Astrocyte (in vitro differentiated cells and primary cell): ENCODE data around the gene HPS5. TPM values are rescaled to one million over a fixed set of nuclear protein-coding genes. Genes with fewer than 3 reads are reported as not detected.
"Not testable (repeated sequence)": the region's sequence is repeated elsewhere in the genome, so short reads cannot be mapped to it uniquely, and the experiment has no call there.

Experiments used
- DNase-seq: peaks from one replicate; pipeline ENCODE4 v3.0.0-alpha.2; 2010; ENCODE audit warnings: low read depth
- FAIRE-seq: peaks from 2 replicates; lab custom pipeline; 2011; peaks lifted over from hg19 to GRCh38; lab: Jason Lieb, UNC
- H2AFZ ChIP-seq: 2 replicates; pipeline ENCODE4 v1.6.0; 2012; ENCODE audit warnings: low read depth, low read length, inconsistent platforms
- H3K27ac ChIP-seq: 2 replicates; pipeline ENCODE4 v1.5.1; 2011; ENCODE audit warnings: low read depth, low read length, inconsistent platforms
- H3K27me3 ChIP-seq: 2 replicates; pipeline ENCODE4 v1.6.0; 2011; ENCODE audit warnings: low read length, inconsistent platforms; ENCODE audit not compliant: insufficient read depth
- H3K36me3 ChIP-seq: 2 replicates; pipeline ENCODE4 v1.5.1; 2011; ENCODE audit warnings: low read length, inconsistent platforms; ENCODE audit not compliant: insufficient read depth
- H3K4me1 ChIP-seq: 2 replicates; pipeline ENCODE4 v1.5.1; 2011; ENCODE audit warnings: low read length, inconsistent platforms; ENCODE audit not compliant: insufficient read depth
- H3K4me2 ChIP-seq: 2 replicates; pipeline ENCODE4 v1.6.0; 2012; ENCODE audit warnings: low read length, inconsistent platforms
- H3K4me3 ChIP-seq: 2 replicates; pipeline ENCODE4 v1.5.1; 2011; ENCODE audit warnings: low read depth, mild to moderate bottlenecking, low read length, inconsistent platforms; ENCODE audit not compliant: insufficient read depth
- H3K79me2 ChIP-seq: 2 replicates; pipeline ENCODE4 v1.6.0; 2012; ENCODE audit warnings: mild to moderate bottlenecking, low read length, inconsistent platforms; ENCODE audit not compliant: insufficient read depth
- H3K9ac ChIP-seq: 2 replicates; pipeline ENCODE4 v1.6.0; 2012; ENCODE audit warnings: mild to moderate bottlenecking, low read length, inconsistent platforms
- H3K9me3 ChIP-seq: 2 replicates; pipeline ENCODE4 v1.5.1; 2012; ENCODE audit warnings: low read depth, mild to moderate bottlenecking, low read length, inconsistent platforms; ENCODE audit not compliant: insufficient read depth
- H4K20me1 ChIP-seq: 2 replicates; pipeline ENCODE4 v1.6.0; 2012; ENCODE audit warnings: low read length, inconsistent platforms; ENCODE audit not compliant: insufficient read depth
- H3K27ac Mint-ChIP-seq: one replicate; pipeline ENCODE4 v1.8.0; 2021; ENCODE audit warnings: mild to moderate bottlenecking, mixed read lengths; ENCODE audit not compliant: unreplicated experiment
- H3K27me3 Mint-ChIP-seq: one replicate; pipeline ENCODE4 v1.8.0; 2021; ENCODE audit warnings: low read depth, mixed read lengths; ENCODE audit not compliant: unreplicated experiment
- H3K36me3 Mint-ChIP-seq: one replicate; pipeline ENCODE4 v1.8.0; 2021; ENCODE audit warnings: low read depth, mixed read lengths; ENCODE audit not compliant: unreplicated experiment
- H3K4me1 Mint-ChIP-seq: one replicate; pipeline ENCODE4 v1.8.0; 2021; ENCODE audit warnings: low read depth, mixed read lengths; ENCODE audit not compliant: unreplicated experiment
- H3K4me3 Mint-ChIP-seq: one replicate; pipeline ENCODE4 v1.8.0; 2021; ENCODE audit warnings: mild to moderate bottlenecking, moderate library complexity, mixed read lengths; ENCODE audit not compliant: unreplicated experiment
- H3K9me3 Mint-ChIP-seq: one replicate; pipeline ENCODE4 v1.8.0; 2021; ENCODE audit warnings: mild to moderate bottlenecking, mixed read lengths; ENCODE audit not compliant: unreplicated experiment
- EZH2 ChIP-seq: IDR thresholded peaks from 2 replicates; pipeline ENCODE4 v1.6.1; 2012; ENCODE audit warnings: mild to moderate bottlenecking, low read length, inconsistent platforms; ENCODE audit not compliant: insufficient read depth
- total RNA-seq: library from RNA; stranded (reverse); gene quantifications from 2 replicates; pipeline ENCODE4 v1.2.1, GENCODE V29; 2021
- TF ChIP-seq, protein P1 (sequence below): IDR thresholded peaks from 2 replicates; pipeline ENCODE4 v1.5.1; 2011; ENCODE audit warnings: low read depth, mild to moderate bottlenecking, inconsistent platforms, low read length, moderate library complexity; ENCODE audit not compliant: insufficient read depth

HPS5 gene
- total RNA-seq, 1 donor from 2014 or later = 22.6 TPM

DNA sequence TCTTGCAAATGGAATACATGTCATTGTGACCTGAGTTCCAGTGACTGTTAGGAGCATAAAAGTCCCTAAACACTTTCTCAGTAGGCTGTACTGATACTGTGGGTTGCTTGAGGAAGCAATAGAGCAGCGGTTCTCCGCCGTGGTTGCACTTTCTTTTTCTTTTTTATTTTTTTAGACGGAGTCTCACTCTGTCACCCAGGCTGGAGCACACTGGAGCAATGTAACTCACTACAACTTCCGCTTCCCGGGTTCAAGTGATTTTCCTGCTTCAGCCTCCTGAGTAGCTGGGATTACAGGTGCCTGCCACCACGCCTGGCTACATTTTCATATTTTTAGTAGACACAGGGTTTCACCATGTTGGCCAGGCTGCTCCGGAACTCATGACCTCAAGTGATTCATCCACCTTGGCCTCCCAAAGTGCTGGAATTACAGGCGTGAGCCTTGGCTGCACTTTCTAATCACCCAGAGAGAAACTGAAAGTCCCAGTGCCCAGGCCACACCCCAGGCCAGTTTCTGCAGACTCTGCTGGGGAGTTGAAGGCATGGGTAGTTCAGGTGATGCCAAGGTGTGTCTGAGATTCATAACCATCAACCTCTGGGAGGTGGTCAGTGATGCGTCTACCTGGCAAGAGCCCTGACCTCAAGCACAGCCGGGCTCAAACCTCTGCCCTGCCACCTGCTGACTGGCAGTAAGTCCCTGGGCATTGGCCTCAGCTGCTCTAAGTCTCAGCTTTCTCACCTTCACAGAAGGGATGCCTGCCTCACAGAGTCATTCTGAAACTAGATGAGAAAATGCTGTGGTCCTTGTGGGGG, 75.4 kb downstream of the HPS5 start:
- not testable (repeated sequence) for H3K9me3 ChIP-seq, FAIRE-seq, H3K4me3 ChIP-seq, H3K9ac ChIP-seq, H3K36me3 ChIP-seq, H3K4me3 Mint-ChIP-seq, DNase-seq, H2AFZ ChIP-seq, H3K79me2 ChIP-seq, H3K27me3 ChIP-seq, H3K36me3 Mint-ChIP-seq, H3K27me3 Mint-ChIP-seq, H3K27ac Mint-ChIP-seq, H3K4me2 ChIP-seq, H4K20me1 ChIP-seq, H3K4me1 ChIP-seq, H3K4me1 Mint-ChIP-seq, H3K27ac ChIP-seq, H3K9me3 Mint-ChIP-seq

DNA sequence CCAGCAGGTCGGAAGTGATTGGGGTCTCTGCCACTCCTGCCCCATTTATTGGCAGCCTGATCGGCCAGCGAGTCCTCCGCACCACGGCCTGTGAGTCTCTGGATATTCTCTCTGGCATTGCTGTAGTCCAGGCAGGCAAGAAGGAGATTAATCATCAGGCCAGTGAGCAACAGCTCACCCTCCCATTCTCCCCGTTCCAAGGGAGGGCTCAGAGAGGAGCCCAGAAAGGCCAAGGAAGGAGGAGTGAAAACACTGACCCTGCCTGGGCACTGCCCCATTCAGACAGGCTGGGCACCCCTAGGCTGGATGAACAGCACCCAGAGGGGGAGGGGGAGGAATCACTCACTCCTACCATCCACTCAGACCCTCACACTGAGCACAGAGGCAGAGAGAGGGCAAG, 76.5 kb downstream of the HPS5 start:
- Histone ChIP-seq H3K36me3 (no peaks in the 10 kb centered on the region), H3K4me2 (no peak overlapping the region), H3K27me3 (no peaks in the 10 kb centered on the region), H3K9ac (no peak overlapping the region), H2AFZ (no peak overlapping the region), H3K4me1 (no peaks in the 10 kb centered on the region), H3K27ac (no peak overlapping the region), H3K4me3 (no peak overlapping the region), H3K9me3 (no peaks in the 10 kb centered on the region), H3K79me2 (no peaks in the 10 kb centered on the region), H4K20me1 (no peaks in the 10 kb centered on the region)
- TF ChIP-seq EZH2 = no peak
- TF ChIP-seq, protein P1, sequence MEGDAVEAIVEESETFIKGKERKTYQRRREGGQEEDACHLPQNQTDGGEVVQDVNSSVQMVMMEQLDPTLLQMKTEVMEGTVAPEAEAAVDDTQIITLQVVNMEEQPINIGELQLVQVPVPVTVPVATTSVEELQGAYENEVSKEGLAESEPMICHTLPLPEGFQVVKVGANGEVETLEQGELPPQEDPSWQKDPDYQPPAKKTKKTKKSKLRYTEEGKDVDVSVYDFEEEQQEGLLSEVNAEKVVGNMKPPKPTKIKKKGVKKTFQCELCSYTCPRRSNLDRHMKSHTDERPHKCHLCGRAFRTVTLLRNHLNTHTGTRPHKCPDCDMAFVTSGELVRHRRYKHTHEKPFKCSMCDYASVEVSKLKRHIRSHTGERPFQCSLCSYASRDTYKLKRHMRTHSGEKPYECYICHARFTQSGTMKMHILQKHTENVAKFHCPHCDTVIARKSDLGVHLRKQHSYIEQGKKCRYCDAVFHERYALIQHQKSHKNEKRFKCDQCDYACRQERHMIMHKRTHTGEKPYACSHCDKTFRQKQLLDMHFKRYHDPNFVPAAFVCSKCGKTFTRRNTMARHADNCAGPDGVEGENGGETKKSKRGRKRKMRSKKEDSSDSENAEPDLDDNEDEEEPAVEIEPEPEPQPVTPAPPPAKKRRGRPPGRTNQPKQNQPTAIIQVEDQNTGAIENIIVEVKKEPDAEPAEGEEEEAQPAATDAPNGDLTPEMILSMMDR = no peak
- H3K4me3 Mint-ChIP-seq = no peak overlapping the region
- H3K36me3 Mint-ChIP-seq = peaks cover 1% of the 10 kb centered on the region
- no peak overlapping the region for H3K27ac Mint-ChIP-seq
- no peaks in the 10 kb centered on the region for H3K9me3 Mint-ChIP-seq
- H3K27me3 Mint-ChIP-seq = peaks cover 8% of the 10 kb centered on the region
- FAIRE-seq (no peak), DNase-seq (no peak)
- H3K4me1 Mint-ChIP-seq = peaks cover 8% of the 10 kb centered on the region

DNA sequence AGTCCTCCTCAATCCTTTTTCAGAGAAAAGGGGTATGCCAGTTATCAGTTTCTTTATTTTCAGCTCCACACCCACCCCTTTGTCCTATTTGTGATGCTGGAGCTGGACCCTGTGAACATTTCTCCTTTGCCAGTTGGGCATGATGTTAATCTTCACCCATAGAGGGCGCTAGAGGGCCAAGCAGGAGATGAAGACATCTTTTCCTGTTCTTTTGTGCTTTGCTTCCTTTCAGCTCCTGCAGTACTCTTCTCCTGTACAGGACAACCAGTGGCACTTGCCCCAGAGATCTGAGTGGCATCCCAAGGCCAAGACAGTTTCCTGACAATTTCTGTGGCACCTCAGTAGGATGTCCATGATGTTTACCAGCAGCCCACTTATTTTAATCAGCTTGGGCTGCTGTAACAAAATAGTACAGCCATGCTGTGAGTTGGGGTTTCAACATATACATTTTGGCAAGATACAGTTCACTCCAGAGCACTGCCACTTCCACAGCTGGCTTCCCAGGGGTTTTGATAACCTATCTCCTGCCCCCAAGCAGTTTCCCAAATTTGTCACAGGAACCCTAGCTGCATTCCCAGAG, 78.1 kb downstream of the HPS5 start:
- no peaks in the 10 kb centered on the region for H3K4me1 ChIP-seq
- FAIRE-seq (no peak), DNase-seq (peak; percentile 44)
- H4K20me1 ChIP-seq = no peaks in the 10 kb centered on the region
- peaks cover 1% of the 10 kb centered on the region for H3K36me3 Mint-ChIP-seq
- H3K9ac ChIP-seq = no peak overlapping the region
- peaks cover 6% of the 10 kb centered on the region for H3K27me3 Mint-ChIP-seq
- H3K4me3 Mint-ChIP-seq = no peak overlapping the region
- no peaks in the 10 kb centered on the region for H3K79me2 ChIP-seq
- no peaks in the 10 kb centered on the region for H3K9me3 Mint-ChIP-seq
- TF ChIP-seq, protein P1 = peak; percentile 83
- no peak for TF ChIP-seq EZH2
- H3K27ac Mint-ChIP-seq = no peak overlapping the region
- peaks cover 8% of the 10 kb centered on the region for H3K4me1 Mint-ChIP-seq
- H3K9me3 ChIP-seq = no peaks in the 10 kb centered on the region
- no peak overlapping the region for H3K4me3 ChIP-seq
- no peak overlapping the region for H3K4me2 ChIP-seq
- no peak overlapping the region for H2AFZ ChIP-seq
- no peaks in the 10 kb centered on the region for H3K36me3 ChIP-seq
- no peaks in the 10 kb centered on the region for H3K27me3 ChIP-seq
- H3K27ac ChIP-seq = no peak overlapping the region
